Osteoblast (primary cell): ENCODE measurements around the gene RGS4. TPM values are rescaled to one million over a fixed set of nuclear protein-coding genes. Genes with fewer than 3 reads are reported as not detected.

ENCODE experiments used
- DNase-seq: peaks from one replicate; pipeline ENCODE4 v3.0.0; 2011; ENCODE audit warnings: low spot score, mixed read lengths; ENCODE audit not compliant: insufficient read length; ENCODE audit errors: missing footprints
- H2AFZ ChIP-seq: 2 replicates; pipeline ENCODE4 v1.6.0; 2011; ENCODE audit warnings: mild to moderate bottlenecking, low read length
- H3K27ac ChIP-seq: 2 replicates; pipeline ENCODE4 v1.5.1; 2011; ENCODE audit warnings: mild to moderate bottlenecking, low read depth, low read length, moderate library complexity
- H3K27me3 ChIP-seq: 2 replicates; pipeline ENCODE4 v1.6.0; 2012; ENCODE audit warnings: mild to moderate bottlenecking, control low read depth, inconsistent platforms, low read length, moderate library complexity; ENCODE audit not compliant: insufficient read depth
- H3K36me3 ChIP-seq: 2 replicates; pipeline ENCODE4 v1.5.1; 2011; ENCODE audit warnings: mild to moderate bottlenecking, low read length, control low read depth, moderate library complexity; ENCODE audit not compliant: insufficient read depth
- H3K4me1 ChIP-seq: 2 replicates; pipeline ENCODE4 v1.5.1; 2011; ENCODE audit warnings: mild to moderate bottlenecking, low read length, control low read depth, moderate library complexity; ENCODE audit not compliant: insufficient read depth
- H3K4me2 ChIP-seq: 2 replicates; pipeline ENCODE4 v1.6.0; 2011; ENCODE audit warnings: mild to moderate bottlenecking, low read length; ENCODE audit not compliant: insufficient read depth
- H3K4me3 ChIP-seq: fragments of 200-600 bp; sonication (generic); 3 replicates; pipeline ENCODE4 v1.5.1; 2012; ENCODE audit warnings: mild to moderate bottlenecking, low read length, inconsistent platforms; ENCODE audit not compliant: insufficient read depth
- H3K79me2 ChIP-seq: 2 replicates; pipeline ENCODE4 v1.6.0; 2012; ENCODE audit warnings: mild to moderate bottlenecking, low read length, control low read depth, inconsistent platforms; ENCODE audit not compliant: insufficient read depth
- H3K9me3 ChIP-seq: 2 replicates; pipeline ENCODE4 v1.5.1; 2011; ENCODE audit warnings: low read depth, low read length, control low read depth
- H4K20me1 ChIP-seq: 2 replicates; pipeline ENCODE4 v1.6.0; 2012; ENCODE audit warnings: mild to moderate bottlenecking, low read length, control low read depth; ENCODE audit not compliant: insufficient read depth
- total RNA-seq: library from RNA; depleted of rRNA; stranded (reverse); fragments of >200 nt; gene quantifications from 2 replicates; pipeline ENCODE4 v1.2.3, GENCODE V29; 2012
- TF ChIP-seq, protein P1 (sequence below): IDR thresholded peaks from 2 replicates; pipeline ENCODE4 v1.5.1; 2011; ENCODE audit warnings: mild to moderate bottlenecking, low read depth, low read length, moderate library complexity; ENCODE audit errors: extremely low read depth

RGS4 gene
- total RNA-seq, 1 donor = 142 TPM

DNA sequence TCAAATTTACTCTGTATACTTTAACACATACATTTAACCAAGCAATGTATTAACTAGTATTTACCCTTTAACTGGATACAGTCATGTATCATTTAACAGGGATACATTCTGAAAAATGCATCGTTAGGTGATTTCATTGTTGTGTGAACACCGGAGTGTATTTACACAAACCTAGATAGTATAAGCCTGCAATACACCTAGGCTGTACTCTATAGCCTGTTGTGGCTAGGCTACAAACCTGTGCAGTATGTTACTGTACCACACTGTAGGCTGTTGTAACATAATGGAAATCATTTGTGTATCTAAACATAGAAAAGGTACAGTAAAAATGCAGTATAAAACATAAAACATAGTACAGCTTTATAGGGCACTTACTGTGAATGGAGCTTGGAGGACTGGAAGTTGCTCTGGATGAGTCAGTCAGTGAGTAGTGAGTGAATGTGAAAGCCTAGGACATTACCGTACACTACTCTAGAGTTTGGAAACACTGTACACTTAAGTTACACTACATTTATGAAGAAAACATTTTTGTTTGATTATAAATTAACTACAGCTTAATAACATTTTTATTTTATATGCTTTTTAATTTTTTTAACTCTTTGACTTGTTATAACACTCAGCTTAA, 21.3 kb downstream of the RGS4 start:
- H3K36me3 ChIP-seq = no peaks in the 10 kb centered on the region
- no peaks in the 10 kb centered on the region for H3K27me3 ChIP-seq
- peaks cover 23% of the 10 kb centered on the region for H3K4me1 ChIP-seq
- no peaks in the 10 kb centered on the region for H3K9me3 ChIP-seq
- no peak for DNase-seq
- H3K79me2 ChIP-seq = no peaks in the 10 kb centered on the region
- H3K27ac ChIP-seq = no peak overlapping the region
- peak overlapping the region; percentile 17 for H3K4me2 ChIP-seq
- TF ChIP-seq, protein P1, sequence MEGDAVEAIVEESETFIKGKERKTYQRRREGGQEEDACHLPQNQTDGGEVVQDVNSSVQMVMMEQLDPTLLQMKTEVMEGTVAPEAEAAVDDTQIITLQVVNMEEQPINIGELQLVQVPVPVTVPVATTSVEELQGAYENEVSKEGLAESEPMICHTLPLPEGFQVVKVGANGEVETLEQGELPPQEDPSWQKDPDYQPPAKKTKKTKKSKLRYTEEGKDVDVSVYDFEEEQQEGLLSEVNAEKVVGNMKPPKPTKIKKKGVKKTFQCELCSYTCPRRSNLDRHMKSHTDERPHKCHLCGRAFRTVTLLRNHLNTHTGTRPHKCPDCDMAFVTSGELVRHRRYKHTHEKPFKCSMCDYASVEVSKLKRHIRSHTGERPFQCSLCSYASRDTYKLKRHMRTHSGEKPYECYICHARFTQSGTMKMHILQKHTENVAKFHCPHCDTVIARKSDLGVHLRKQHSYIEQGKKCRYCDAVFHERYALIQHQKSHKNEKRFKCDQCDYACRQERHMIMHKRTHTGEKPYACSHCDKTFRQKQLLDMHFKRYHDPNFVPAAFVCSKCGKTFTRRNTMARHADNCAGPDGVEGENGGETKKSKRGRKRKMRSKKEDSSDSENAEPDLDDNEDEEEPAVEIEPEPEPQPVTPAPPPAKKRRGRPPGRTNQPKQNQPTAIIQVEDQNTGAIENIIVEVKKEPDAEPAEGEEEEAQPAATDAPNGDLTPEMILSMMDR = no peak
- H4K20me1 ChIP-seq = no peaks in the 10 kb centered on the region
- peak overlapping the region; percentile 52 for H2AFZ ChIP-seq
- H3K4me3 ChIP-seq = no peak overlapping the region

- no peak for DNase-seq
- no peak overlapping the region for H3K4me2 ChIP-seq
- peaks cover 14% of the 10 kb centered on the region for H3K4me1 ChIP-seq
- H3K4me3 ChIP-seq = no peak overlapping the region
- H3K27me3 ChIP-seq = no peaks in the 10 kb centered on the region
- no peaks in the 10 kb centered on the region for H4K20me1 ChIP-seq
- H3K79me2 ChIP-seq = no peaks in the 10 kb centered on the region
- no peaks in the 10 kb centered on the region for H3K36me3 ChIP-seq
- H3K27ac ChIP-seq = no peak overlapping the region
- H2AFZ ChIP-seq = peak overlapping the region; percentile 7
- TF ChIP-seq, protein P1 = no peak
- H3K9me3 ChIP-seq = no peaks in the 10 kb centered on the region
These were observed 24.0 kb downstream of the RGS4 start for GRCh38 chr1:163093169-163093568.

- Histone ChIP-seq H3K9me3 (no peaks in the 10 kb centered on the region), H3K27me3 (no peaks in the 10 kb centered on the region), H3K4me3 (no peak overlapping the region), H3K4me1 (peaks cover 14% of the 10 kb centered on the region), H3K4me2 (no peak overlapping the region), H4K20me1 (no peaks in the 10 kb centered on the region), H3K79me2 (no peaks in the 10 kb centered on the region), H2AFZ (peak overlapping the region; percentile 7), H3K27ac (no peak overlapping the region), H3K36me3 (no peaks in the 10 kb centered on the region)
- no peak for DNase-seq
- TF ChIP-seq, protein P1 = no peak
These were observed 24.4 kb downstream of the RGS4 start for GRCh38 chr1:163093579-163093978.

DNA sequence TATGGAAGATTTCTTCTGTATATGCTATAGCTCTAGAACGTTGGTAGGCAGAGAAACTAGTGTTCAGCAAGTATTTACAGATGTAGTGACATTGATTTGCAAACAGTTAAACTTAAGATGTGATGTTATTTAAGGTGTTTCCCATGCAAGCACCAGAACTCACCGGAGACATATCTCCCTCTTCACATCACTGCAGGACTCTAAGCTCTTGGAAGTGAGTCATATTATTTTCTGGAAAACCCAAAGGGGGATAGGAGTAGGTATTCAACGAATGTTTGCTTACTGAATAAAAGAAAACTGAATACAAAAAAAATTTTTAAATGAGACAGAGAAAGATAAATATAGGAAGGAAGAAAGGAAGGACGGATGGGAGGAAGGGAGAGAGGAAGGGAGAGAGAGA, 25.0 kb downstream of the RGS4 start:
- TF ChIP-seq, protein P1 = no peak
- no peaks in the 10 kb centered on the region for H3K27me3 ChIP-seq
- no peaks in the 10 kb centered on the region for H4K20me1 ChIP-seq
- H3K9me3 ChIP-seq = no peaks in the 10 kb centered on the region
- DNase-seq = no peak
- no peak overlapping the region for H3K4me3 ChIP-seq
- H3K27ac ChIP-seq = no peak overlapping the region
- no peak overlapping the region for H2AFZ ChIP-seq
- no peaks in the 10 kb centered on the region for H3K36me3 ChIP-seq
- H3K4me2 ChIP-seq = peak overlapping the region; percentile 32
- no peaks in the 10 kb centered on the region for H3K79me2 ChIP-seq
- peaks cover 14% of the 10 kb centered on the region for H3K4me1 ChIP-seq
